GM21717 (cell line): ENCODE measurements around the gene GGTLC1.

ENCODE experiments used
- ATAC-seq: cut with Tn5 transposase; IDR thresholded peaks from one replicate; pipeline ENCODE4 v1.9.1; 2021; ENCODE audit warnings: mild to moderate bottlenecking, moderate library complexity; ENCODE audit not compliant: unreplicated experiment

GGTLC1 gene

DNA sequence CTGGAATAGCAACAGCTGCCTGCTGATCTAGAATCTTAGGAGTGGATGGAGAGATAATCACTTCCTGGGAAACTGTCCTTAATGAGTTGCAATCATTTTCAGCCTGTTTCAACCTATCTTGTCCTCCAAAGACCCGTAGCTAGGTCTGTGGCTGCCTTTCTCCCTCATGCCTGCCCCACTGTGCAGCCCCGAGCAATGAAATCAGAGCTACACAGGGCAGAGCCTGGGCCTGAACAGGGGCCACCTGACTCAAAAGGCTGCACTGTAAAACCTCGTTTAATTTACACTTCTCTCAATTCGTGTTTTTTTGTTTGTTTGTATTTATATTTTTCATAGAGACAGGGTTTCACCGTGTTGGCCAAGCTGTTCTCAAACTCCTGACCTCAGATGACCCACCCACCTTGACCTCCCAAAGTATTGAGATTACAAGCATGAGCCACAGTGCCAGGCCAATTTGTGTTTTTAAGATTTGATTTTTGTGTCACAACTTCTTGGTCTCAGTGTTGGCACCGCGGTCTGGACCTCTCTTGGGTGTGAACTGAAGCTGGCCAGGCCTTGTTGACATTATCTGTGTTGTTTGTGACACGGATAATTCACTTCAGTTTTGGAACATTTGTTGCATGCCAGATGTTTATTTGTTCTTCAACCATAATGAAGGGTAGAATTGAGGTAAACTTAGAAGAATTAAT is 21.5 kb downstream of the GGTLC1 start:
- no peak for ATAC-seq

DNA sequence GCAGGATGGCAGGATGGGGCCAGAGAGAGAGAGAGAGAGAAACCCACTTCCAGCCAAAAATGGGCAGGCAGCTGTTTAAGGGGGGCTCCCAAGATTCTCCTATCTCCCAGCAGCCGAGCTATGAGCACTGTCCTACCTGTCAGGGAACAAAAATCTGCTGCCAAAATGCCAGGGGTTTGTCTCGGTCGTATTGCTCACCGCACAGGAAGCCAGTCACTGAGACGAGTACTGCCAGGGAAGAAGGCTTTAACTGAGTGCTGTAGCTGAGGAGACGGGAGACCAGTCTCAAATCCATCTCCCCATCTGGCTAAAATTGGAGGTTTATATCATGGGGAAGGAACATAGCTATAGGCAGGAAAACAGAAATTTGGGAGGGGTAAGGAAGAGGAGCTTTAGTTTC is 22.3 kb downstream of the GGTLC1 start:
- ATAC-seq: no peak

DNA sequence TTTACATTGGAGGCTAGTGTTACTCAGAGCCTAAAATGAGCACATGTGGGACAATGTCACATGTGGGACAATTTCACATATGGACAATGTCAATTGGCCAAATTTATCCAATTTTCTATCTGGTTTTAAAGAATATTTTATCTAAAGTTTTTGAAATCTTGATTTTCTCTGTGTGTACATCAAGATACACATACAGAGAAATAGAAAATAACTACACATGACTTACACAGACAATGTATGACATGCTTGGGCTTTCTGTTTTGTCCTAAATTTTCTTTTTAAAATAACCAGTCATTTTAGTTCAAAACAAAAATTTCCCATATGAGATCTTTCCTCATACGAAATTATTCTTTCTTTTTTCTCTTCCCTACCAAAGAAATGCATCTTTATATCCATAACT is 24.6 kb downstream of the GGTLC1 start:
- no peak for ATAC-seq

DNA sequence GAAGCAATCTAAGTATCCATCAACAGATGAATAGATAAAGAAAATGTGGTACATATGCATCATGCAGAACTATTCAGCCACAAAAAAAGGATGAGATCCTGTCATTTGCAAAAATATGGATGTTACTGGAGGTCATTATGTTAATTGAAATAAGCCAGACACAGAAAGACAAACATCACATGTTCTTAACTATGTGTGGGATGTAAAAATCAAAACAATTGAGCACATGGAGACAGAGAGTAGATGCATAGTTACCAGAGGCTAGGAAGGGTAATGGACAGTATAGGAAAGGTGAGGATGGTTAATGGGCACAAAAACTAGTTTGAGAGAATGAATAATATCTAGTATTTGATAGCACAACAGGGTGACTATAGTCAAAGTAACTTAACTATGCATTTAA is 26.3 kb downstream of the GGTLC1 start:
- no peak for ATAC-seq

DNA sequence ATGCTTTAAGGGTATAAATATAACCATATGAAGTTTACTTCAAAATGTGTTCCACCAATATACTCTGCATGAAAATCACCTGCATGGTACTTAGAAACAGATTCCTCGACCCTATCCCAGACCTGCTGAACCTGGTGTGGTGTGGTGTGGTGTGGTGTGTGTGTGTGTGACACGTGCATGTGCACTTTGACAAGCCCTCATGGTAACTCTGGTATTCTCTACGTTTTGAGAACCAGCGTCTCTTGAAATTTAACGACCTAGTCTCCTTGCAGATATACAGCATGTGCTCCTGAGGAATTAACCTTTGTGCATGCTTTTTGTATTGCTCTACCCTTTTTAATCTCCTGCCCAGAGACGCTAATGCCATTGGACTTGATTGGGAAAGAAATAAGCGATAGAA is 29.5 kb downstream of the GGTLC1 start:
- ATAC-seq: no peak

DNA sequence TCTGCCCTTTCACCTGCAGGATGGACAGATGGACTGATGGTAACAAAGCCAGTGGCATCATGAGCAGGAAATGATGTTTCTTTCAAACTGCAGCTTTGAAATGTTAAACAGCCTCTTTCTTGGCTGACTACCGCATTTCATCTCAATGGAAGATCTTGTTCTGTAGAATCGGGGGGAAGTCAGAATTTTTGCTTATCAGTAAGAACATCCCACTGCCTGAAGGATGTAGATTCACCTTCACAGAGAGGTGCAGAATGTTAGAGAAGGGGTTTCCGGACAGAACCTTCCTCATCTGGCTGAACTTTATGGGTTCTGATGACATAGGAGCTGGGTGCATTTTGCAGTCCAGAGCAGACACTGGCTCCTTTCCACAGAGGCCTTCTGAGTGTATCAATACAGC is 32.7 kb downstream of the GGTLC1 start:
- no peak for ATAC-seq

DNA sequence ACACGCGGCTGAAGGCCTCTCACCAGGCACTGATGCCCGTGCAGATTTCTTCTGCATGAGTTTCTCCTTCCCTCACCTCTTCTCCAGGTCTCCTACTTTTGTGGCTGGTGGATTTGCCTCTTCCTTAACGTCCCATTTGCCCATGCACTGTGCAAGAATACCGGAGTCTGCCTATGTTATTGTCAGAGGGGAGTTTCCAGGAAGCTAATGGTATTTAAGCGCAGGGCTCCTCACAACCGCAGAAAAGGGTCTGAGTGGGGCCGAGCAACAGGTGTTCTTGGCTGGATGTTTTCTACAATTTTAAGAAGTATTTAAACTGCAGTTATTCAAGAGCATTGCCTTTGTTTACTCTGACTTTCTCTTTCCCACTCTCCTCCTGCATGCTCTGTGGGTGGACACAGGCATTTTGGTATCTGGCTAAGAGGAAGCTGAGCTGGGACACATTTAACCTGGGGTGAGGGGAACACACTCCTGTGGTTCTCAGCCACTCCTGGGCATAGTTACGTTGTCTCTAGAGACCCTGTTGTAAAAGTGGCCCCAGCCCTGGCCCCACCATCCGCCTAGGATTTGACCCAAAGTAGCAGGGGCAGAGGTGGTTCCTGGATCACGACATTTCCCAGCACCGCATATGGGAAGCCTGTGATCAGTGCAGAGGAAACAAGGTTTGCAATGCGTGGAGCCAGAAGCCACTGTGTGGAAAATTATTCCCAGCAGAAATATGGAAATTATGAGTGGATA is 34.4 kb downstream of the GGTLC1 start:
- no peak for ATAC-seq

DNA sequence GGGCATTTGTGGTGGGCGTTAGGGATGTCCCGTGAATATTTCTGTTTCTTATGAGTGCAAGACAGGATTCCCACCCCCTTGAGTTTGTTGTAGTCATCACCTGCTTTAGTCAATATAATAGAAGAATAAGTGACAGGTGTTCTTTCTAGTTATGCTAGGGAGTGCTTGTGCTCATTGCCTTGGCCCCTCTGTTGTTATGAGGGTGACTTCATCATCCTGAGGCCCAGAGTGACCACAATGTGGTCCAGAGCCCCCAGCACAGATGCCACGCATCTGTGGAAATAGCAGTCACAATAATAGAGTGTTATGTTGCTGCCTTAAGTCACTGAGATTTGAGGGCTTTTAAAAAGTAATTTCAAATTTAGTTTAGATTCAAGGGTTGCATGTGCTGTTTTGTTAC is 42.4 kb downstream of the GGTLC1 start:
- no peak for ATAC-seq

DNA sequence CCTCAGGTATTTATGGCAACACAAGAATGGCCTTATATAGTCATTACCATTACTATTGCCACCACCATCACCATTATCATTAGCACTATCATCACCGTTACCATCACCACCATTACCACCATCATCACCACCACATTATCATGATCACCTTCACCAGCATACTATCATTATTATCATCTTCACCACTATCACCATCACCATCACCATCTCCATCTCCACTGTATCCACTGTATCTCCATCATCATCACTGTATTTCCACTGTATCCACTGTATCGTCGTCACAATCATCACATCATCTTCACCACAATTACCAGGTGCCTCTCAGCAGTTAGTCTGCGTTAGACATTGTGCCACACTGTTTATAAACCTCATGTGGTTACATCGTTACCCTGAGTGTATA is 45.3 kb downstream of the GGTLC1 start:
- ATAC-seq: no peak

DNA sequence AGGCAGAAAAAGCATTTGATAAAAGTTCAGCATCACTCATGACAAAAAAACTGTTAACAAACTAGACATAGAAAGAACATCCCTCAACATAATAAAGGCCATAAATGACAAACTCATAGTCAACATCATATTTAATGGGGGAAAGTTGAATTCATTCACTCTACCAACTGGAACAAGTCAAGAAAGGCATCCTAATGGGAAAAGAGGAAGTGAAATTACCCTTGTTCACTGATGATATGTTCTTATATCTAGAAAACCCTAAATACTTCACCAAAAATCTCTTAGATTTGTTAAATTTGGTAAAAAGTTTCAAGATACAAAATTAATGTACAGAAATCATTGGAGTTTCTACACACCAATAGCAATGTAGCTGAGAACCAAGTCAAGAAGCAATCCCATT is 48.9 kb downstream of the GGTLC1 start:
- no peak for ATAC-seq

DNA sequence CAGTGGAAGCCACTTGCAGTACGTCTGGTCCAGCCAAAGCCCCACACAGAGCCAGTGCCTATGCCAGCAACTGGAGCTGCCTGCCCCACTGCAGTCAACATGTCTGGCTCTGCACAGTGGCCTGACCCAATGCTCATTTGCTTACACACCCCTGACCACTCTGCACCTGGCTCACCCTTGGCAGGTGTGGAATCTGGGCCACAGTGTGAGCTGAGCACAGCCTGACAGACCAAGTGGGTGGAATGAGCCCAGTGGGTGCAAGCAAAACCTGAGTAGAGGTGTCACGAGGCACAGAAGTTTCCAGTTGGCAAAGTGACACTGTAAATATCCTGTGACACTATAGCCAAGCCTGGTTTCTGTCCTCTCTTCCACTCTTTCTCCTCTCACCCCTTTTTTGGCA is 49.5 kb downstream of the GGTLC1 start:
- no peak for ATAC-seq

DNA sequence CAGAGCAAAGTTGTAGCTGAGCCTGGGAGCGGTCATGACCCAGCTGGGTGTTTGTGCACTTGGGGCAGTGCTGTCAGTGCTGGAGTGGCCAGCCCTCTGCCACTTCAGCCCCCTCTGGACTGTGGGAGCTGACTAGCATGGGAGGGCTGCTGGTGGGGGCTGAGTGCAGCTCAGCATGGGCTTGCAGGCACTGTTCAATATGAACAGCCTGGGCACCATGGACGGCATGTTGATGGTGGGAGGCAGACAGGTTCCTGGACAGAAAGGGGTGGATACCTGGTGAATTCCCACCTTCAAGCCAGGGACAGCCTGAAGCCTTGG is 50.5 kb downstream of the GGTLC1 start:
- no peak for ATAC-seq

DNA sequence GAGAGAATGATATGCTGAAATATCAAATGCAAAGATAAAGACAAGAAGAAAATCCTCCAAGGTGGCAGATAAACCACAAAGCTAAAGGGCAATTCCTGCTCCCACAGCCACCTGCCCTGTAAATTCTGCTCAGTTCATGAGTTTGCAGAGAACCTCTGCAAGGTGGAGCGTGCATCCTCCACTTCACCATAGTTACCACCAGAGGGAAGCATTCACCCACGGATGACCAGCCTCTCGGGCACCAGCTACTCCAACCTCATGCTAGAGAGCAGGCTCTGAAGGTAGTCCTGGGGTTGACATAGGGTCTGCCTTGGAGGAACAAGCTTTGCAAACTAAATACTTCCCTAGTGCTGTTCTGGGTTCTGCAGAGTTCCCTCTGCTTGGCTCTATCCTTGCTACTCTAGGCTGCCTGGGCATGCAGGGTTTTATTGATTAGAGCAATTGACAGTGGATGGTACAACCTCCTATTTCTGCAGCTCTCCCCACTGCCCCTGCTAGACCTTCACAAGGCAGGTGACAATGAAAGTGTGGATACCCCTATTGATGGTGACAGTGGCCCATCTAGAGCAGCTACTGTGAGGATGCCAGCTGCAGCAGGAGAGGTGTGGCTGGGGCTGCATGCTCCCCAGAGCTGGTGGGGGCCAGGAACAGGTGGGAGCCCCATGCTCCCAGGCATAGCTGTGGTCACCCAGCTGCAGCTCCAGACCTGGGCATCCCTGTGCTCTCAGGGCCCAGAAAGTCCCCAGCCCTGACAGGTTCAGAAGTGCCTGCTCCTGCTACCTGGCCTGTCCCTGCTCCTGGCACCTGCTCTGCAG is 51.1 kb downstream of the GGTLC1 start:
- peak; percentile 76 for ATAC-seq
